Breast epithelium (tissue), 3 donors: ENCODE measurements around the gene CLCN1.

Experiments
- POLR2A ChIP-seq: fragments of 450-650 bp; IDR thresholded peaks from one replicate; pipeline ENCODE4 v1.6.1; 2016; ENCODE audit warnings: antibody characterized with exemption, mild to moderate bottlenecking, moderate library complexity
- POLR2AphosphoS5 ChIP-seq, 3 donors: sonication (generic); formaldehyde crosslinking; IDR thresholded peaks; one replicate each; pipeline ENCODE4 v1.6.1; 2017; ENCODE audit warnings: antibody characterized with exemption in 3 of 3
- TF ChIP-seq, protein P1 (sequence below), 3 donors: fragments of 450-650 bp; IDR thresholded peaks; one replicate each; pipeline ENCODE4 v1.5.1; 2016 to 2017; ENCODE audit warnings: antibody characterized with exemption in 3 of 3, mild to moderate bottlenecking in 3 of 3, moderate library complexity in 3 of 3

DNA sequence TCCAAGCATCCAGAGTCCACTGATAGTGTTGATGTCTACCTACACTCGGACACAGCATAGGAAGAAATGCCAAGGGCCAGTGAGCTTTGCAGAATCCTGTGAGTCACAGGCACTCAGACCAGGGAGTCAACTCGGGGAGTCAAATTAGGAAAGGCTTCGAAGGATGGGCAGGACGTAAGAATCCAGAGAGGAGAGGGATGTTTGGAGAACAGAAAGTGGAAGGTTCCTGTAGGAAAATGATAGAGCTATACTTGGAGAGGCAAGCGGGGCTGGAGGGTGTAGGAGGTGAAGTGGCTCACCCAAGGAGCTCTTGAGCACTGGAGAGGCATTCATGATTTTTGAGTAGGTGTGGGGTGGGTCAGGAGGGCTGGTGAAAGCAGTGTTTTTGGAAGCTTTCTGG lies 68.2 kb downstream of the CLCN1 start:
- TF ChIP-seq POLR2A (no peak), POLR2AphosphoS5 (IDR thresholded peaks at IDR 0.05) (no peak)
- TF ChIP-seq, protein P1, sequence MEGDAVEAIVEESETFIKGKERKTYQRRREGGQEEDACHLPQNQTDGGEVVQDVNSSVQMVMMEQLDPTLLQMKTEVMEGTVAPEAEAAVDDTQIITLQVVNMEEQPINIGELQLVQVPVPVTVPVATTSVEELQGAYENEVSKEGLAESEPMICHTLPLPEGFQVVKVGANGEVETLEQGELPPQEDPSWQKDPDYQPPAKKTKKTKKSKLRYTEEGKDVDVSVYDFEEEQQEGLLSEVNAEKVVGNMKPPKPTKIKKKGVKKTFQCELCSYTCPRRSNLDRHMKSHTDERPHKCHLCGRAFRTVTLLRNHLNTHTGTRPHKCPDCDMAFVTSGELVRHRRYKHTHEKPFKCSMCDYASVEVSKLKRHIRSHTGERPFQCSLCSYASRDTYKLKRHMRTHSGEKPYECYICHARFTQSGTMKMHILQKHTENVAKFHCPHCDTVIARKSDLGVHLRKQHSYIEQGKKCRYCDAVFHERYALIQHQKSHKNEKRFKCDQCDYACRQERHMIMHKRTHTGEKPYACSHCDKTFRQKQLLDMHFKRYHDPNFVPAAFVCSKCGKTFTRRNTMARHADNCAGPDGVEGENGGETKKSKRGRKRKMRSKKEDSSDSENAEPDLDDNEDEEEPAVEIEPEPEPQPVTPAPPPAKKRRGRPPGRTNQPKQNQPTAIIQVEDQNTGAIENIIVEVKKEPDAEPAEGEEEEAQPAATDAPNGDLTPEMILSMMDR (IDR thresholded peaks at IDR 0.05) = no peak
